GM21367 (cell line): ENCODE results near the gene ANO1.

ENCODE experiments used
- ATAC-seq: cut with Tn5 transposase; IDR thresholded peaks from one replicate; pipeline ENCODE4 v1.9.1; 2021; ENCODE audit not compliant: unreplicated experiment

Gene ANO1

DNA sequence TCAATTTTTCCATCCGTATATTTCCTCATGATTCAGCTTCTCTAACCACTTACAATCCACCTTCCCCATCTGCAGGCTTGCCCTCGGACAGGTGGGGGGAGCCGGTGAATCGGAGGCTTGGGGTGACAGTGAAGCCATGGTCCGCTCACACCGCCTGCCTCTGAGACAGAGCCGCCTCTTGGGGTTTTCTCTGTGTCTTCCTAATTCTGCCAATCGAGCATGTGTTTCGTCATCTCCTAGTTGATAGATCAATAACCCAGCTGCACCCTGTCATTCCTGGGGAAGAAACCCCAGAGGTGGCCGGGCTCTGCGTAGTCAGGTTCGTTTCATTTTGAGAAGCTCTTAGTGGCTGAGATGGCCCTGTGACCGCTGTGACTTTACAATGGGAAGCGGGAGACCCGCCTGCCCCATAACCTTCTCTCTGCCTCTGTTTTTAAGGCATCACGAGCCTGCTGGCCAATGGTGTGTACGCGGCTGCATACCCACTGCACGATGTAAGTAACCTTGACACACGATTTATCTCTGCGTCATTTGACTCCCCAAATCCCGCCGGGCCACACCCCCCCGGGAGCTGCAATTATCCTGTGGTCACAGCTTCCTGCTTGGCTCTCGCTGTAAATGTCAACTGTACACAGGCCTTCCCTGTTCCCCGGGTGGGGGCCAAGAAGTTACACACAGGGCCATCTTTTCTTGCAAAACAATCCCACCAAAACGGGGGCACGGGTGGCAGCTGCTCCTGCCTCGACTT is 33.3 kb downstream of the ANO1 start:
- ATAC-seq = no peak

DNA sequence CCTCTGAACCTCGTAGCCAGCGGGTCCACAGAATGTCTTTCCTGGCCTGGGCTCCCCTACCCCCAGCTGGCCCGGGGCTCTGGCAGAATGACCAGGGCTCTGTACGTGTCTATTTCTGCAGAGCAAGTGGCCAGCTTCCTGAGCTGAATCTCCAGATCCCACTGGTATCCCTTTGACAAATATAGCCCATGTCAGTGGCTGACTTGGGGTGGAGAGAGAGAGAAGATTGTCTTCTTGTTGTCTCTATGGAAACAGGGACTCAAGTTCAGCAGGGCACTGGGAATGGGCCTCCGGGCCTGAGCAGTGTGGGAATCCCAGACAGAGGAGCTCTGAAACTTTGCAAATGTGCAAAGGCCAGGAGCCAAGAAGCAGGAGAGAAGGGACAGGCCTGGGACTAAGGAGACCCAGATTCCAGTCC is 33.9 kb downstream of the ANO1 start:
- no peak for ATAC-seq

DNA sequence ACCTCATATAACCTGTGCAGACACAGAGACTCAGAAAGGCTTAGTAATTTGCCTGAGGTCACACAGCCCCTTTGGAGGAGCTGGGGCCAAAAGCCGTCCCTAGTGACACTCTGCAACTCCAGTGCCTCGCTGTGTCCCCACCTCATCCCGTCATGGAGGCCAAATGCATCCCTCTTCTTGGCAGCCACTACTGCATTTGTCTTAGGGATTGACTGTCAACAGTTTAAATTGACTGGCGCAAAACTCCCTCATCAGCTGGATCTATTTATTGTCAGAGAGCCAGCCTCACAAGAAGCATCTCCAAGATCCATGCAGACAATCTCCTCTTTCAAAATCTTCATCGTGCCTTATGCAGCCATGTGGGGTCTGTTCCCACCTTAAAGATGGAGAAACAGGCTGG is 35.7 kb downstream of the ANO1 start:
- ATAC-seq = no peak

DNA sequence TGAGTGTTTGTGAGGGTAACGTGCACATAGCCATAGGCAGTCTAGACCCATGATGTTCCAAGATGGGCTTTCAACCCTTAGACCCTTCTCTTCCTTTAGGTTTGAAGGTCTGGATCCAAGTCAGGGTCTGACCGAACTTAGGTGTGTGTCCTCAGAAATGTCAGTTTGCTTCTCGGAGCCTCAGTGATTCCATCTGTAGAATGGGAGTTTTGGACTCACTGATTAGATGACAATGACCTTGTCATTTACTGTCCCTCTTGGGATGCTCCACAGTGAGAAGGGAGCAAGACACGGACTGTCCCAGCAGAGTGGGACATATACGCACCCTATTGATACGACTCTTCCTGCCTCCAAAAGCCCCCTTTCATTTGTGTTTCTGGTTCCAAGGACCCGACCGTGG is 37.7 kb downstream of the ANO1 start:
- no peak for ATAC-seq

DNA sequence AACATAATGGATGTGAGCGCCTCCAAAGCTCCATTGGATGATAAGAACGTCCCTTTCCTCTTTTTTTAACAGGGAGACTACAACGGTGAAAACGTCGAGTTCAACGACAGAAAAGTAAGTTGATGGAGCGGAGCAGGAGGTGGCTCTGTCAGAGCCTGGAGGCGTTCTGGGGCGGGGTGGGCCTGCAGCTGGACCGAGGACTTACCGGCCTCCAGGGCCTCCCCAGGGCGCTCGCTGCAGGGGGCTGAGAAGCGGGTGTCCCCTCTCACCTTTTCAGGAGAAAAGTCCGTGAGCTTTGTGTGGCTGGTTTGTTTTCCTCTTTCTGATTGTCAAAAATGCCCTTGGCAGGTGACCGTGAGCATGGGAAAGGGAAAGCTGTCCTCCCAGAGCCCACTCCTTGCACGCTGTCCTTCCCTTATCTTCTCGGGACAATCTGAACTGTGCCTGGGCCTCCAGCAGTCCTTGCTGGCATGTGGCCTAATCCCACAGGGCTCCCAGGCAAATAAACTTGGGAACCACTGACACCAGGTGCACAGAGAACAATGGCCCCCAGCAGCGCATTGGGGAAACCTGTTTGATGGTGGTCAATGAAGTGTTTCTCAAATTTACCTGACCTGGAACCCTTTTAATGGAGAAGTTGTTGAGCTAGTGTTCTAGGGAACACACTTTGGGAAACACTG is 38.4 kb downstream of the ANO1 start:
- no peak for ATAC-seq

DNA sequence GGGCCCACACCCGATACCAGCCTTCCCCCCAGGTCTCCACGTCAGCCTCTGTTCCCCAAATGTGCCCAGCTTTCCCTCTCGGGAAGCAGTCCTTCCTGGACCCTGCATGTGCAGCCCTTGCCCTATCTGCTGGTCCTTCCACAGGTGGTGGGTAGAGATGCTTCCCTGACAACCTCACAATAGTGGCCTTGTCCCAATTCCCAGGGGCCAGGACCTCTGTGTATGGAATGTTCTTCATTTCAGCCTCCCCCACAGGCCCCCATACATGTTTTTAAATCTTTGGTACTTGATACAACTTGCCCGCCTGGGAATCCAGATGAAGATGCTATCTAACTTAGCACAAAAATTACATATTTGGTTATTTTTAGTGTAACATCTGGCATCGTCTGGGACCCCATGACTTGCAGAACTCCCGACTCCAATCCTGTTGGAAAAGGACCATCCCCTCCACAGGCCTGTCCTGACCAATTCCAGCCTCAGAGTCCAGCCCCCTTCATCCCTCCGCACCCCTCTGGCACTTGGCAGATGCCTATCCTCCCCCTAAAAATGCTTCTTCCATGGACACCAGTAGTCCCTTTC is 39.5 kb downstream of the ANO1 start:
- ATAC-seq = no peak

DNA sequence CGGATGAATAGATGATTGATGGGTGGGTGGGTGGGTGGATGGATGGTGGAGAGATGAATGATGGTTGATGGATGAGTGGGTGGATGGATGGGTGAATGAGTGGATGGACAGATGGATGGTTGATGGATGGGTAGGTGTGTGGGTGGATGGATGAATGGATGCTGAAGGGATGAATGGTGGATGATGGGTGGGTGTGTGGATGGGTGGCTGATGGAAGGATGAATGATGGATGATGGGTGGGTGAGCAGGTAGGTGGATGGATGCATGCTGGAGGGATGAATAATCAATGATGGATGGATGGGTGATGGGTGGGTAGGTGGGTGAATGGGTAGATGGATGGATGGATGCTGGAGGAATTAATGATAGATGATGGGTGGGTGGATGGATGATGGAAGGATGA is 40.5 kb downstream of the ANO1 start:
- no peak for ATAC-seq

DNA sequence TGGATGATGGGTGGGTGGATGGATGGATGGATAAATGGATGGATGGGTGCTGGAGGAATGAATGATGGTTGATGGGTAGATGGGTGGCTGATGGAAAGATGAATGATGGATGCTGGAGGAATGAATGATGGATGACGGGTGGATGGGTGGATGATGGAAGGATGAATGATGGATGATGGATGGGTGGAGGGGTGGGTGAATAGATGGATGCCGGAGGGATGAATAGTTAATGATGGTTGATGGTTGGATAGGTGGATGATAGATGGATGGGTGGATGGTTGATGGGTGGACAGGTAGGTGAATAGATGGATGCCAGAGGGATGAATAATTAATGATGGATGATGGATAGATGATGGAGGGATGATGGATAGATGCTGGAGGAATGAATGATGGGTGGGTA is 41.4 kb downstream of the ANO1 start:
- no peak for ATAC-seq

DNA sequence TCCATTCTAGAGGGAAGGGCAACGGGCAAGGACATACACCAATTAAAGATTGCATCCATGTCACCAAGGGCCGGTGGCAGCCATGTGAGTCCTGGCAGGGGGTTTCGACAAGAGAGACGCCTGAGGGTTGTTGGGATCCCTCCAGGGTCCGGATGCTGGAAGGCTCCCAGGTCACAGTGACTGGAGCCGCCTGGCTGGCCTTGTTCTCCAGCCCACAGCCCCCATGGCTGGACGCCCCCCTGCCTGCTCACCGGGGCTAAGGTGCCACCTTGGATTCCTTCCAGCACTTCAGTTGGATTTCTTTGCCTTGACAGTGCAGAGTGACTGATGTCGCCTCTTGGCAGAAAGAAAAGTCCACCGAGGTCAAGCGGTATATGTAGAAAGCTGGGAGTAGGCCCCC is 42.6 kb downstream of the ANO1 start:
- no peak for ATAC-seq

DNA sequence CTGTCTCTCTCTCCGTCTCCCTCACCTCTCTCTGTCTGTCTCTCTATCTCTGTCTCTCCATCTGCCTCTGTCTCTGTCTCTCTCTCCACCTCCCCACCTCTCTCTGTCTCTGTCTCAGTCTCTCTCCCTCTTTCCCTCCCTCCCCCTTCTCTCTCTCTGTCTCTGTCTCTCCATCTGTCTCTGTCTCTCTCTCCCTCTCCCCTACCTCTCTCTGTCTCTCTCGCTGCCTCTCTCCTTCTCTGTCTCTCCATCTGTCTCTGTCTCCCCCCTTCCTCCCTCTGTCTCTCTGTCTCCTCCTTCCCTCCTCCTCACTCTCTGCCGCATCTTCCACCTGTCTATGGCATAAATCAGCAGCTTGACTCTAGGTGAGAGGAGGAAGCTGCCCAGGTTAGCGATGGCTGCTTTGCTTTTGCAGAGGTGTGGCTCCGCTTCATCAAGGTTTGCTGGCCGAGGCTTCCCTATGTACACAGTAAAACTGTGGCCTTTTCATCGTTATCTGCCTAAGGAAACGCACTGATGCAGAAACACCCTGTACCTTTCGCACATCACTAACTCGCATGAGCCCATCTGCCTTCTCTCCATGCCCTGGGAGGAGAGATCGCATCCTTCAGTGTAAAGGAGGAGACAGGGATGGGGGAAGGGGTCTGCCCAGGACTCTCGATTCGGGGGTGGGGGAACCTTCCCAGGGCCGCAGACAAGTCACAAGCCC is 44.5 kb downstream of the ANO1 start:
- no peak for ATAC-seq

DNA sequence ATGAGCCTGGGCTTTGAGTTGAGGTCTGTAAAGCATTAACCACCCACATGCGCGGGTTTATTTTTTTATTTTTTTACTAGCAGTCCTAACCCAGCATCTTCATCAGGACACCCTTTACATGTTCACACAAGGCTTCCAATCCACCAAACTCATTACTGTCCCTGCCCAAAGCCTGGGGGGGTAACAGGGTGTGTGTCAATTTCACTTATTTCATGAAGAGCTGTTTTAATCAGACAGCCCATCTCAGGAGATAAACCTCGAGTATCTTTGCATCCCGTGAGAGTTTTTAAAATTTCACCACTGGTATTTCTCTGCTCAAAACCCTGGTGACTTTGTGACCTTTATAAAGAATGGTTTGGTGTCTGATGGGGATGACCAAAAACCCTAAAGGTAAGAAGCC is 45.6 kb downstream of the ANO1 start:
- no peak for ATAC-seq

DNA sequence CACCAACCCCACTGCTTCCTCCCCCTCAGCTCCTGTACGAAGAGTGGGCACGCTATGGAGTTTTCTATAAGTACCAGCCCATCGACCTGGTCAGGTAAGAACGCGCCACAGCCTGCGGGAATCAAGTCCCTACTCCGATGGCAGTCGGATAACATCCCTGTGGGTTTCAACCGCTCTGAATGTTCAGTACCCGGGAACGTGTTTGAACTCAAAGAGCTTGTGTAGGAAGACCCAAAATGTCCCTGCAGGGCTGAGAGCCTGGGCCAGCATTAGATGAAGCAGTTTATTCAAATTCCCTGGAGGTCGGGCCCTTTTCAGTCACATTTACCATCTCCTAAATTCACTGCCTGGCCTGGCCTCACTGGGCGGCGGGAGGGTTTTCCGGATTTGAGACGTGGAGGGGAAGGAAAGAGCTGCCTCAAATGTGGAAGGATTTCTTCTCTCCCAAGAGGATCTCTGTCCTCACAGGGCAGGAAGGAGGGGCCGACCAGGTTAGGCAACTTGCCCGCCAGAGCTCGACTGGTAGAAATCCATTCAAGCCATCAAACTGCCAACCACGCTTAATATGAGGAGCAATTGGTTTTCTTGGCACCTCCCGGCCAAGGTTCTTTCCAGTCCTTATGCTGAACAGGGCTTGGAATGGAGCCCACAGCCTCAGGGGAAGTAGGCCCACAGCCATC is 46.3 kb downstream of the ANO1 start:
- ATAC-seq = no peak

DNA sequence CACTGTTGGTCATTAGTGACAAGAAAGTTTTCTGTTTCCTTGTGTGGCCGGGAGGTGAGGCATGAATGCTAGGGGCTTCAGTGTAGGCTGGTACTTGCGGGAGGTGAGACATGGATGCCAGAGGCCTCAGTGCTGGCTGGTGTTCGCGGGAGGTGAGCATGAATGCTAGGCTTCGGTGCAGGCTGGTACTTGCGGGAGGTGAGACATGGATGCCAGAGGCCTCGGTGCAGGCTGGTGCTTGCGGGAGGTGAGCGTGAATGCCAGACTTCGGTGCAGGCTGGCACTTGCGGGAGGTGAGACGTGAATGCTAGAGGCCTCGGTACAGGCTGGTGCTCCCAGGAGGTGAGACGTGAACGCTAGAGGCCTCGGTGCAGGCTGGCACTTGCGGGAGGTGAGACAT is 48.4 kb downstream of the ANO1 start:
- no peak for ATAC-seq

DNA sequence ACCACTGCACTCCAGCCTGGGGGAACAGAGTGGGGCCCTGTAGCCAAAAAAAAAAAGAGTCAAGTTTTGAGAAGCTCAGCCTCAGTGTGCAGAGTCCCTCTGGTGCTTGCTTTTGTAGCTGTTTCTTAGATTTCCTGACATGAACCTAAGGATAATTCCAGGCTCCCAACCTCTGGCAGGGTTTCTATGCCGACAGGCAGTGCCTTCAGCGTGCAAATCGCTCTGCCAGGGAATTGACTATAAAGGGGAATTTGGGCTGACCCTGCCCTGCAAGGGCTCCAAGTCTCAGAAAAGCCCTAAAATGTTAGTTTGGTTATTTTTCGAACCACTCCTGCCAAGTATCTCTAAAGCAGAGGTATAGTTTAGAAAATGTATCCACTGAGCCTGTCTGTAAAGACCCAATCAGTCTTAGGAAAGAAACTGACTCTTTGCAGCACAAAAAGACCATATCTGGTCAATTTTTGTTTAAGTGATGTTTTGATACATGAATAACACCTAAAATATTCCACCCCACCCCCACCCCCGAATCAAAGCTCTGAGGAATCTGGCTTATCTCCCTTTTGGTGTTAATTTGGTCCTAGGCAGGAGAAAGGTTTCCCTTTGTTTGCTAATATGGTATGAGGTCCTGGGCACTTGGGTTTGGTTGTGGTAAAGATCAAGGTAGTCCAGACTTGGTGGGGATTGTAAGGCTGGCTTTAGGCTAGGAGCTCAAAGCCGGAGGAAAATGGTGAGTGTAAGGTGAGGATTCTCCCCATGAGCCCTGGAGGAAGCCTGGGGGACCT is 49.7 kb downstream of the ANO1 start:
- ATAC-seq = no peak

DNA sequence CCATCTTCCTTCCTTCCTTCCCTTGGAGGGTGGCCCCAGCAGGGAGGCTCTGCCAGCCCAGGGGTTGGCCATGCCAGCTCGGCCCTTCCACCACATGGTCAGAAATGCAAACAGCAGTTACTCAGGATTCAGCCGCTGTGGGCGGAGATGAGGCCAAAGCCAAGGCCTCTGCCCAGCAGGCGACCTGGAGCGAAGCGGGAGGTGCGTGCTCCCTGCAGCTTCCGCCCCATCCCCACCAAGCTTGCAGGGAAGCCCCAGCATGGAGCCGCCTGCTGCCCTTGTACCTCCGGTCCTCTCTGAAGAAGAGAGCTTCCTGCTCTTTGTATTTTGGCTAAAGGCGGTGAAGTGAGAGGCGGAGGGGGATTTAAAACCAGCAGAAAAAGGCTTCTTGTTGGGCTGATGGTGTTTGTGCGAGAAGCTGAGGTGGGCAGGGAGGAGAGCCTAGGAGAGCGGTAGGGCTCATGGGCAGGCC is 50.4 kb downstream of the ANO1 start:
- ATAC-seq = no peak

DNA sequence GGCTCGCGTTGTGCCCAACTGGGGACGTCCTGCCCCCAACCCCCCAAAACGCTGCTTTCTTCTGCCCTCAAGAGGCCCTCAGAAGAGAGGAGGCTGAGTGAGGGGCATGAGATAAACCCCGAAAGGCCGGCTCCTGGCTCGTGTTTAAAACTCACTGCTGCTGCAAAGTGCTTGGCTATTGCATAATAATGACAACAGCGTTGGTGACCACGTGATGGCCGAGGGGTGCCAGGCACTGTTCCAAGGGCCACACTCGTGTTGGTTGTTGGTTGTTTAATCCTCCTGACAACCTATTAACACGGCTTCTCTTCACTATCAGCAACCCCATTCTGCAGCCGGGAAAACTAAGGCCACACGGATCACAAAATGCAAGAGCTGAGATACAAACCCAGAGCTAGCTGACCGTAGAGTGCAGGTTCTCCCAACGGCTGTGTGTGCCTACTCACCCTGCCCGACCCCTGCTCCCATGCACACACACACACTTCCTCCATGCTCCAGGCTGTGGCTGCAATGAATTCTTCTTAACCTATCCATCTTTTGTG is 51.0 kb downstream of the ANO1 start:
- ATAC-seq = no peak

DNA sequence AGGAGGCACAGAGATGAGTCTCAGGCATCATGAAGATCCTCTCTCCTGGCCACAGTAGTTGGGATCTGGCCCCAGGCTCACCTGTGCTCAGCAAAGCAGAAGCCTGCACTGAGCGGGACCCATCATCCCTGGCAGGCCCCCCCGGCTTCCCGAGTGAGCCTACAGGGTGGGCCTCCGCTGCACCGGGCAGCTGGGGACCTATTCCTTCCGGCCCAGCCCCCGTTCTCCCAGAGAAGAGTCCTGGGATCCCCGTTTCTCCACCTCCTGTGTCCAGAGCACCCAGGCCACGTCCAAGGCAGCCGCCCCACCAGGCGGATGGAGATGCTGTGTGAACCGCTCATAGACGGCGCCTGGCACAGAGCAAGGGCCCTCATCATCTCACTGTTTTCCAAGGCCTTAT is 52.5 kb downstream of the ANO1 start:
- no peak for ATAC-seq

DNA sequence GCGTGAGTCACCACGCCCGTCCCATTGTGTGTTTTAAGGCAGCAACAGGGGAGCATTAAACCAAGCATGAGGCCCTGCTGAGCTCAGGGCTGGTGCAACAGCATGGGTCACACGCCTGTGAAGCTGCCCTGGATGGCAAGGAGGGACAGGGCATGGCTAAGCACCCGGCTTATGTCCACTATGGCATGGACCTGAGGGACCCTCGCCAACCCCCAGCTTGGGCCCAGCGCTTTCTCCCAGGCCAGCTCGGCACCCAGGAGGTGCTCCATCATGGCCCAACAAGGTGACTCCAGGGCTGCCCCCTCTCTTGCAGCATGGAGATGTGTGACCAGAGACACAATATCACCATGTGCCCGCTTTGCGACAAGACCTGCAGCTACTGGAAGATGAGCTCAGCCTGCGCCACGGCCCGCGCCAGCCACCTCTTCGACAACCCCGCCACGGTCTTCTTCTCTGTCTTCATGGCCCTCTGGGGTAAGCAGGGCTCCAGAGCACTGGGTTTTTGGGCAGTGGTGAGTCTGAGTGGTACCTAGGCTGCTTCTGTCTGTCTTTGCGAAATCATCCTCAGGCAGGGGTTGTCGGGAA is 53.6 kb downstream of the ANO1 start:
- no peak for ATAC-seq

DNA sequence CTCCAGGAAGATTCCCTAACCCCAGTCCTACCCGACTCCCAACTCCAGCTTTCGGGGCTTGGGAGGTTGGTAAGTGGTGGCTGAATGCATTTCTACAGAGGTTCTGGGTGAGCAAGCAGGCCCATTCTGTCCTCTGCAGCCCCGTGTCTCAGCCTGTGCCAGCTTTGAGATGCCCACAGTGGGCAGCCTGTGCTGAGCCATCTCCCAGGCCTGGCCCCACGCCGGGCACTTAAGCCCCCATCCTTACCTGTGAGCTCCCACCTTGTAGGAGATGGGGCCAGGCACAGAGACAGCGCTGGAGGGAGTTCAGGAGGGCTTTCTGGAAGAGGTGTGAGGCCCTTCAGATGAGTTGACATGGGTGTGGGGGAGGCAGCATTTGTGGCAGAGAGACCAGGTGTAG is 54.5 kb downstream of the ANO1 start:
- ATAC-seq = no peak
